Lung (tissue), 12 donors: Measurements from ENCODE around the gene CAPN1. TPM values are rescaled to one million over a fixed set of nuclear protein-coding genes. Genes with fewer than 3 reads are reported as not detected.

Experiments used
- ATAC-seq: fragments of 200-7000 bp; cut with Tn5 transposase; one replicate; pipeline ENCODE4 v1.9.1; 2020; ENCODE audit warnings: moderate number of reproducible peaks; ENCODE audit not compliant: insufficient read depth, low FRiP score
- DNase-seq, 3 donors: peaks; one replicate each; pipeline ENCODE4 v3.0.0-alpha.2; 2013 to 2017
- H3K27ac ChIP-seq, 2 donors: one replicate each; pipeline ENCODE4 v1.5.1; 2013; ENCODE audit warnings: mild to moderate bottlenecking in 2 of 2, moderate library complexity in 2 of 2, control low read depth in 1 of 2, inconsistent platforms in 1 of 2, low read depth in 1 of 2, low read length in 1 of 2
- H3K27me3 ChIP-seq, 3 donors: one replicate each; pipeline ENCODE4 v1.5.1; 2013; ENCODE audit warnings: low read length in 2 of 3; ENCODE audit not compliant: control insufficient read depth in 3 of 3, insufficient read depth in 3 of 3
- H3K36me3 ChIP-seq, 4 donors: one replicate each; pipeline ENCODE4 v1.5.1; 2013; ENCODE audit warnings: low read length in 4 of 4, mild to moderate bottlenecking in 1 of 4, moderate library complexity in 1 of 4; ENCODE audit not compliant: control insufficient read depth in 4 of 4, insufficient read depth in 4 of 4
- H3K4me1 ChIP-seq, 5 donors: one replicate each; pipeline ENCODE4 v1.5.1; 2013; ENCODE audit warnings: low read length in 5 of 5, mild to moderate bottlenecking in 2 of 5, moderate library complexity in 1 of 5; ENCODE audit not compliant: control insufficient read depth in 5 of 5, insufficient read depth in 5 of 5
- H3K4me3 ChIP-seq: one replicate; pipeline ENCODE4 v1.5.1; 2013; ENCODE audit warnings: mild to moderate bottlenecking, control low read depth, moderate library complexity
- H3K9ac ChIP-seq, 2 donors: one replicate each; pipeline ENCODE4 v1.5.1; 2013; ENCODE audit warnings: low read length in 2 of 2, control low read depth in 1 of 2; ENCODE audit not compliant: insufficient read depth in 1 of 2
- H3K9me3 ChIP-seq, 4 donors: one replicate each; pipeline ENCODE4 v1.5.1; 2013; ENCODE audit warnings: low read length in 3 of 4, mild to moderate bottlenecking in 1 of 4, moderate library complexity in 1 of 4; ENCODE audit not compliant: control insufficient read depth in 4 of 4, insufficient read depth in 3 of 4
- WGBS, 2 donors: extraction: QIAGEN DNeasy Blood & Tissue Kit; methylation state at CpG; one replicate each; pipeline ENCODE4 v1.1.7; 2013; 5-methylcytosine and 5-hydroxymethylcytosine counted together
- polyA plus RNA-seq, 2 donors: library from polyadenylated mRNA; stranded (reverse); fragments of 200-250 nt; gene quantifications; one replicate each; pipeline ENCODE4 v1.2.1, GENCODE V29; 2013
- total RNA-seq, 2 donors: library from RNA; depleted of rRNA in 1 of 2; stranded (reverse); fragments of >200 nt in 1 of 2; gene quantifications; one replicate each; pipeline ENCODE4 v1.2.1, GENCODE V29; 2014 to 2021
- TF ChIP-seq, protein P1 (sequence below): IDR thresholded peaks from 2 replicates; pipeline ENCODE4 v1.5.1; 2012; ENCODE audit warnings: mild to moderate bottlenecking; ENCODE audit errors: control extremely low read depth, extremely low read depth
- donor health status: control.
- donor health status: control.
- donor health status: Bipolar disorder and iron deficiency.
- donor health status: healthy.
- donor health status: DM: yes; HTN: yes; CAD: no.

Gene CAPN1
- total and polyA plus RNA-seq, 4 donors: 106 to 265 (median 136) TPM

DNA sequence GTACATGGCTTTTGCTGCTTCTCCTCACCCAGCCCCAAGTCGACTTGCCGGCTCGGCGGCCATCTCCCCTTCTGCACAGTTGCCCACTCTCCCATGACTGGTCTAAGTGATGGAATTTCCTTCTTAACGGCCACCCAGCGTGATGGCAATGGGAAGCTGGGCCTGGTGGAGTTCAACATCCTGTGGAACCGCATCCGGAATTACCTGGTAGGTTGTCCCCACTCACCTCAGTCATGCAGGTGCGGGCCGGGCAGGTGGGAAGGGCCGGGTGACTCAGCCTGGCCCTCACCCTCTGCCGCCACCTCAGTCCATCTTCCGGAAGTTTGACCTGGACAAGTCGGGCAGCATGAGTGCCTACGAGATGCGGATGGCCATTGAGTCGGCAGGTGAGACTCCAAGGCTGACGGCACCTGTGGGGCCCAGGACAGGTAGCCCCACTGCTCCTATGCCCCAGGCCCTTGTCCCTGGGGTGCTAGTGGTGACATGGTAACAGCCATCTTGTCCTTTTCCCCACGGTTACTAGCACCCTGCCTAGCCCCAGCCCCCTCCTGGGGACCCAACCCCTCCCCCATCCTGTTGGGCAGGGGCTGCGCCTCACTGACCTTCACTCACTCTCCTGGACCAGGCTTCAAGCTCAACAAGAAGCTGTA is 28.1 kb downstream of the CAPN1 start:
- ATAC-seq: no peak
- WGBS, 2 donors: 89 to 95% methylated on average over 20 of the region's 20 CpGs
- Histone ChIP-seq H3K9me3 (no peaks in the 10 kb centered on the region), H3K27me3 (no peaks in the 10 kb centered on the region), H3K36me3 (peaks cover 12 to 61% (median 28%) of the 10 kb centered on the region in 4 donors), H3K4me1 (peaks cover 0 to 5% (median 0%) of the 10 kb centered on the region in 5 donors), H3K4me3 (no peak overlapping the region), H3K9ac (no peak overlapping the region), H3K27ac (no peak overlapping the region)
- TF ChIP-seq, protein P1, sequence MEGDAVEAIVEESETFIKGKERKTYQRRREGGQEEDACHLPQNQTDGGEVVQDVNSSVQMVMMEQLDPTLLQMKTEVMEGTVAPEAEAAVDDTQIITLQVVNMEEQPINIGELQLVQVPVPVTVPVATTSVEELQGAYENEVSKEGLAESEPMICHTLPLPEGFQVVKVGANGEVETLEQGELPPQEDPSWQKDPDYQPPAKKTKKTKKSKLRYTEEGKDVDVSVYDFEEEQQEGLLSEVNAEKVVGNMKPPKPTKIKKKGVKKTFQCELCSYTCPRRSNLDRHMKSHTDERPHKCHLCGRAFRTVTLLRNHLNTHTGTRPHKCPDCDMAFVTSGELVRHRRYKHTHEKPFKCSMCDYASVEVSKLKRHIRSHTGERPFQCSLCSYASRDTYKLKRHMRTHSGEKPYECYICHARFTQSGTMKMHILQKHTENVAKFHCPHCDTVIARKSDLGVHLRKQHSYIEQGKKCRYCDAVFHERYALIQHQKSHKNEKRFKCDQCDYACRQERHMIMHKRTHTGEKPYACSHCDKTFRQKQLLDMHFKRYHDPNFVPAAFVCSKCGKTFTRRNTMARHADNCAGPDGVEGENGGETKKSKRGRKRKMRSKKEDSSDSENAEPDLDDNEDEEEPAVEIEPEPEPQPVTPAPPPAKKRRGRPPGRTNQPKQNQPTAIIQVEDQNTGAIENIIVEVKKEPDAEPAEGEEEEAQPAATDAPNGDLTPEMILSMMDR: no peak
- no peak for DNase-seq

DNA sequence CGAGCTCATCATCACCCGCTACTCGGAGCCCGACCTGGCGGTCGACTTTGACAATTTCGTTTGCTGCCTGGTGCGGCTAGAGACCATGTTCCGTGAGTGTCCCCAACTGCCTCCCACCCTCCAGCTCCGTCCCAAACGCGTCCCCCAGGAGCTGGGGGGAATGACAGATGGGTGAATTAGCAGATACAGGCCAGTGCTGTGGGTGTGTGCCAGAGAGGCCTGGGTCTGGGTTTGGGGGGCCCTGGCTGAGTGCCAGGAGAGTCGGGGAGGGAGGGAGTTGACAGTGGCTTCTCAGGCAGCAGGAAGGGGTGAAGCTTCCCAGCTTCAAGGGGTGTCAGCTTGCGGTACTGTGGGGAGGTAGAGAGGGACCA is 28.6 kb downstream of the CAPN1 start:
- ATAC-seq (no peak), DNase-seq (no peak)
- Histone ChIP-seq H3K27ac (no peak overlapping the region), H3K4me1 (peaks cover 0 to 5% (median 0%) of the 10 kb centered on the region in 5 donors), H3K4me3 (no peak overlapping the region), H3K27me3 (no peaks in the 10 kb centered on the region), H3K9me3 (no peaks in the 10 kb centered on the region), H3K36me3 (peaks cover 12 to 56% (median 24%) of the 10 kb centered on the region in 4 donors), H3K9ac (no peak overlapping the region)
- WGBS, 2 donors: 85 to 88% methylated on average over 14 of the region's 14 CpGs
- TF ChIP-seq, protein P1: no peak

DNA sequence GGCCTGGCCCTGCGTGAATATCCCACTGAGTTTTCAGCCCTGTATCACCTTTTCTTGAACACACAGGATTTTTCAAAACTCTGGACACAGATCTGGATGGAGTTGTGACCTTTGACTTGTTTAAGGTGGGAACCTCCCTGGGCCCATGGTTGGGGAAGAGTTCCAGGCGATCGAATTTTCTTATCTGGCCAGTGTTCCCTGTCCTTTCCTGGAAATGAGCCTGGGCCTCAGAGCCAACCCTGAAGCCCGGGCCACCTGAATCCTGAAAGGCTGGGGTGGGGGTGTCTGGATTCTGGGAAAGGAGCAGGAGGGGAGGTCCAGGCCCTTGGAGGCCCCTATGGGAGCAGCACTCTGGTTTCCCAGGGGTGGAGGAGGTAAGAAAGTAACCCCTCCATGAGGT is 29.0 kb downstream of the CAPN1 start:
- no peak overlapping the region for H3K4me3 ChIP-seq
- TF ChIP-seq, protein P1: no peak
- DNase-seq (no peak), ATAC-seq (no peak)
- 86 to 88% methylated on average over 4 of the region's 4 CpGs for WGBS, 2 donors
- H3K27ac ChIP-seq: no peak overlapping the region
- H3K9me3 ChIP-seq: no peaks in the 10 kb centered on the region
- H3K36me3 ChIP-seq: peaks cover 11 to 52% (median 21%) of the 10 kb centered on the region in 4 donors
- no peaks in the 10 kb centered on the region for H3K27me3 ChIP-seq
- peaks cover 0 to 5% (median 0%) of the 10 kb centered on the region in 5 donors for H3K4me1 ChIP-seq
- no peak overlapping the region for H3K9ac ChIP-seq
